NCI-H1048 (cell line): ENCODE data around the gene GPR25.
"Not testable (repeated sequence)": the region's sequence is repeated elsewhere in the genome, so short reads cannot be mapped to it uniquely, and the experiment has no call there.

Experiments
- DNase-seq: peaks from one replicate; lab custom pipeline; 2025; lab: John Stamatoyannopoulos, UW

Gene GPR25

GRCh38 chr1:200895443-200895789, 22.6 kb downstream of the GPR25 start:
- no peak for DNase-seq

GRCh38 chr1:200895801-200896530, 23.2 kb downstream of the GPR25 start:
- no peak for DNase-seq

- DNase-seq: no peak
Measured at GRCh38 chr1:200896531-200897196, 23.9 kb downstream of the GPR25 start.

- no peak for DNase-seq
Measured at GRCh38 chr1:200897259-200897658, 24.5 kb downstream of the GPR25 start.

- no peak for DNase-seq
Measured at GRCh38 chr1:200899015-200899386, 26.2 kb downstream of the GPR25 start.

GRCh38 chr1:200899451-200899915, 26.7 kb downstream of the GPR25 start:
- DNase-seq: no peak

- DNase-seq: no peak
Measured at GRCh38 chr1:200899954-200900867, 27.4 kb downstream of the GPR25 start.

GRCh38 chr1:200900877-200901276, 28.1 kb downstream of the GPR25 start:
- DNase-seq: no peak

- DNase-seq: no peak
Measured at GRCh38 chr1:200901350-200901749, 28.6 kb downstream of the GPR25 start.

- DNase-seq: no peak
Measured at GRCh38 chr1:200901796-200902444, 29.1 kb downstream of the GPR25 start.

GRCh38 chr1:200903793-200904192, 31.0 kb downstream of the GPR25 start:
- DNase-seq: no peak

GRCh38 chr1:200904772-200905171, 32.0 kb downstream of the GPR25 start:
- DNase-seq: no peak

GRCh38 chr1:200905411-200906052, 32.8 kb downstream of the GPR25 start:
- DNase-seq: no peak

GRCh38 chr1:200906491-200906890, 33.7 kb downstream of the GPR25 start:
- DNase-seq: no peak

GRCh38 chr1:200907611-200908097, 34.9 kb downstream of the GPR25 start:
- DNase-seq: no peak

- DNase-seq: no peak
Measured at GRCh38 chr1:200908191-200908868, 35.5 kb downstream of the GPR25 start.

- no peak for DNase-seq
Measured at GRCh38 chr1:200909071-200909470, 36.3 kb downstream of the GPR25 start.

- no peak for DNase-seq
Measured at GRCh38 chr1:200909757-200910239, 37.0 kb downstream of the GPR25 start.

GRCh38 chr1:200911361-200911760, 38.6 kb downstream of the GPR25 start:
- no peak for DNase-seq

- DNase-seq: not testable (repeated sequence)
Measured at GRCh38 chr1:200911936-200912335, 39.2 kb downstream of the GPR25 start.
